Endothelial cell of umbilical vein (primary cell): ENCODE data around the gene HECTD4. TPM values are rescaled to one million over a fixed set of nuclear protein-coding genes. Genes with fewer than 3 reads are reported as not detected.
"Not testable (repeated sequence)": the region's sequence is repeated elsewhere in the genome, so short reads cannot be mapped to it uniquely, and the experiment has no call there.

Experiments
- BruUV-seq: library from RNA; stranded (reverse); fragments of 400-500 nt; replicated peaks from 2 replicates; lab custom pipeline; 2021; lab: Mats Ljungman, UMichigan
- CTCF ChIA-PET: fragments of 300-600, 350-600 bp; sonication (Branson Sonifier 250); formaldehyde crosslinking; loops from one replicate; lab custom pipeline; 2021; ENCODE audit warnings: antibody characterized with exemption, inconsistent platforms; lab: Charles Lee
- POLR2A ChIA-PET: fragments of 300-600, 350-600 bp; sonication (Branson Sonifier 250); formaldehyde crosslinking; loops from one replicate; lab custom pipeline; 2021; ENCODE audit warnings: antibody characterized with exemption, inconsistent platforms; lab: Charles Lee
- DNase-seq: peaks from one replicate; pipeline ENCODE4 v3.0.0-alpha.2; 2011; ENCODE audit warnings: low read depth, low spot score
- FAIRE-seq: peaks from 2 replicates; lab custom pipeline; 2011; peaks lifted over from hg19 to GRCh38; lab: Jason Lieb, UNC
- H2AFZ ChIP-seq: 2 replicates; pipeline ENCODE4 v1.6.0; 2012; ENCODE audit warnings: low read depth, low read length, control low read depth, inconsistent platforms
- H3K27ac ChIP-seq: 2 replicates; pipeline ENCODE4 v1.5.1; 2011; ENCODE audit warnings: low read depth, mild to moderate bottlenecking, control low read depth, low read length, moderate library complexity; ENCODE audit not compliant: insufficient read depth
- H3K27me3 ChIP-seq, 2 experiments: 2 replicates each; pipeline versions ENCODE4 v1.6.0 to v1.6.1; 2011; ENCODE audit warnings: low read length in 2 of 2, mixed read lengths in 1 of 2; ENCODE audit not compliant: control insufficient read depth in 2 of 2, insufficient read depth in 2 of 2
- H3K36me3 ChIP-seq, 2 experiments: 2 replicates in 1 of 2; 3 replicates in 1 of 2; pipeline ENCODE4 v1.5.1; 2011; ENCODE audit warnings: low read length in 2 of 2, mild to moderate bottlenecking in 1 of 2, moderate library complexity in 1 of 2; ENCODE audit not compliant: control insufficient read depth in 2 of 2, insufficient read depth in 2 of 2; ENCODE audit errors: extremely low read depth in 1 of 2
- H3K4me1 ChIP-seq: 3 replicates; pipeline ENCODE4 v1.5.1; 2011; ENCODE audit warnings: mild to moderate bottlenecking, low read length; ENCODE audit not compliant: control insufficient read depth, insufficient read depth; ENCODE audit errors: extremely low read depth
- H3K4me2 ChIP-seq: 2 replicates; pipeline ENCODE4 v1.6.1; 2011; ENCODE audit warnings: low read length, control low read depth, mixed read lengths; ENCODE audit not compliant: insufficient read depth
- H3K4me3 ChIP-seq, 3 experiments: fragments of 200-600 bp in 1 of 3; sonication (generic), shearing (Covaris generic) in 1 of 3; replicated peaks in 1 of 3; 2 replicates each; pipeline ENCODE4 v1.5.1; 2011 to 2016; ENCODE audit warnings: control low read depth in 3 of 3, low read length in 3 of 3, mild to moderate bottlenecking in 2 of 3, inconsistent platforms in 1 of 3, low read depth in 1 of 3, moderate library complexity in 1 of 3; ENCODE audit not compliant: insufficient read depth in 1 of 3
- H3K79me2 ChIP-seq: 2 replicates; pipeline ENCODE4 v1.6.0; 2012; ENCODE audit warnings: low read length, inconsistent platforms; ENCODE audit not compliant: control insufficient read depth, insufficient read depth
- H3K9ac ChIP-seq: replicated peaks from 2 replicates; pipeline ENCODE3; 2011; ENCODE audit warnings: low read length, control low read depth; ENCODE audit not compliant: insufficient read depth; ENCODE audit errors: extremely low read depth
- H3K9me1 ChIP-seq: replicated peaks from 3 replicates; pipeline ENCODE4 v1.6.0; 2011; ENCODE audit warnings: mild to moderate bottlenecking, low read length; ENCODE audit not compliant: control insufficient read depth, insufficient read depth; ENCODE audit errors: extremely low read depth
- H3K9me3 ChIP-seq: replicated peaks from 2 replicates; pipeline ENCODE4 v1.5.1; 2012; ENCODE audit warnings: low read length, inconsistent platforms; ENCODE audit not compliant: control insufficient read depth, insufficient read depth
- H4K20me1 ChIP-seq: replicated peaks from 2 replicates; pipeline ENCODE3; 2011; ENCODE audit warnings: mild to moderate bottlenecking, low read length; ENCODE audit not compliant: control insufficient read depth, insufficient read depth; ENCODE audit errors: extremely low read depth
- EZH2 ChIP-seq: IDR thresholded peaks from 2 replicates; pipeline ENCODE4 v1.6.1; 2012; ENCODE audit warnings: borderline replicate concordance, low read depth, mild to moderate bottlenecking, moderate library complexity, low read length, inconsistent platforms; ENCODE audit not compliant: severe bottlenecking
- FOS ChIP-seq: IDR thresholded peaks from 2 replicates; pipeline ENCODE4 v1.6.1; 2011; ENCODE audit warnings: mild to moderate bottlenecking, low read length, moderate library complexity, borderline replicate concordance; ENCODE audit not compliant: insufficient read depth
- GATA2 ChIP-seq: IDR thresholded peaks from 2 replicates; pipeline ENCODE4 v1.7.0; 2011; ENCODE audit warnings: low read depth, mild to moderate bottlenecking, moderate library complexity, mixed read lengths, low read length; ENCODE audit not compliant: insufficient read length, insufficient read depth
- MAX ChIP-seq: IDR thresholded peaks from 2 replicates; pipeline ENCODE4 v1.6.1; 2011; ENCODE audit not compliant: insufficient read depth, insufficient read length
- MYC ChIP-seq: IDR thresholded peaks from one replicate; pipeline ENCODE4 v1.6.1; 2011; ENCODE audit warnings: mild to moderate bottlenecking, low read depth, low read length
- POLR2A ChIP-seq: IDR thresholded peaks from 2 replicates; pipeline ENCODE4 v1.6.1; 2012; ENCODE audit warnings: low read depth, mild to moderate bottlenecking, control low read depth, low read length
- dilution Hi-C: fragments of 300-500 bp; cut with MboI; formaldehyde crosslinking; loops from one replicate; pipeline ENCODE4 v1.15.0; 2019; ENCODE audit warnings: low sequenced_read_pairs; ENCODE audit not compliant: extremely low pct_ligation_motif_present
- intact Hi-C: fragments of 100-400 bp; cut with micrococcal nuclease; formaldehyde crosslinking; loops from one replicate; pipeline ENCODE4 v1.10.0; 2022
- polyA plus RNA-seq, 4 experiments: library from polyadenylated mRNA; depleted of rRNA in 3 of 4; stranded (reverse) in 3 of 4; unstranded in 1 of 4; fragments of >200 nt; gene quantifications; 2 replicates each; pipeline versions ENCODE4 v1.2.1 to v1.2.3, GENCODE V29; 2011 to 2012; ENCODE audit warnings: missing spikeins in 1 of 4
- total RNA-seq: library from RNA; stranded (reverse); gene quantifications from 2 replicates; pipeline ENCODE4 v1.2.3, GENCODE V29; 2021

HECTD4 gene
- total and polyA plus RNA-seq, 2 donors (not counting 3 experiments of a cell fraction or from before 2014, with no cell fraction given) = 9.7 to 47.7 TPM

GRCh38 chr12:112252184-112252583 lies 130.0 kb downstream of the HECTD4 start:
- DNase-seq = no peak
- no peaks in the 10 kb centered on the region for H3K79me2 ChIP-seq
- dilution Hi-C loops = no loop called here
- H3K4me3 ChIP-seq = no peak overlapping the region
- no peaks in the 10 kb centered on the region for H3K4me1 ChIP-seq
- no peaks in the 10 kb centered on the region for H3K9me1 ChIP-seq
- no peaks in the 10 kb centered on the region for H3K9me3 ChIP-seq
- ChIA-PET CTCF (interaction anchor here (3.4 kb wide), 1 partner anchor 135 kb away, joined by 14 read pairs; no protein-coding TSS in a partner anchor), POLR2A (no interaction called here)
- no peak for FAIRE-seq
- no peak overlapping the region for H3K9ac ChIP-seq
- H3K4me2 ChIP-seq = no peak overlapping the region
- H4K20me1 ChIP-seq = no peaks in the 10 kb centered on the region
- TF ChIP-seq MYC (no peak), FOS (no peak), MAX (no peak), POLR2A (no peak), GATA2 (no peak), EZH2 (no peak)
- H3K27ac ChIP-seq = no peak overlapping the region
- no peaks in the 10 kb centered on the region for H3K27me3 ChIP-seq
- no peak overlapping the region for H2AFZ ChIP-seq
- H3K36me3 ChIP-seq = peaks cover 3 to 4% of the 10 kb centered on the region in 2 experiments
- no TSS peak for BruUV-seq
- intact Hi-C loops = no loop called here

- POLR2A ChIA-PET = not testable (repeated sequence)
These were observed 137.3 kb downstream of the HECTD4 start for GRCh38 chr12:112244902-112245301.

More at GRCh38 chr12:112244902-112245301, 137.3 kb downstream of the HECTD4 start:
- H3K4me1 ChIP-seq, H3K79me2 ChIP-seq, DNase-seq, FAIRE-seq, H4K20me1 ChIP-seq, H3K9ac ChIP-seq, H2AFZ ChIP-seq, BruUV-seq, H3K4me2 ChIP-seq, H3K27ac ChIP-seq, H3K9me3 ChIP-seq, dilution Hi-C loops, H3K4me3 ChIP-seq, H3K9me1 ChIP-seq, intact Hi-C loops, H3K36me3 ChIP-seq, H3K27me3 ChIP-seq: not testable (repeated sequence)
- CTCF ChIA-PET = interaction anchor here (0.9 to 1.4 kb wide), 4 partner anchors 14 to 142 kb away, joined by 3 to 9 read pairs (median 4); no protein-coding TSS in a partner anchor
